HG02884 (cell line): Measurements from ENCODE around the gene ARHGAP24.
"Not testable (repeated sequence)": the region's sequence is repeated elsewhere in the genome, so short reads cannot be mapped to it uniquely, and the experiment has no call there.

ENCODE experiments used
- ATAC-seq: cut with Tn5 transposase; IDR thresholded peaks from one replicate; pipeline ENCODE4 v1.9.1; 2021; ENCODE audit warnings: mild to moderate bottlenecking, moderate library complexity; ENCODE audit not compliant: unreplicated experiment

ARHGAP24 gene

DNA sequence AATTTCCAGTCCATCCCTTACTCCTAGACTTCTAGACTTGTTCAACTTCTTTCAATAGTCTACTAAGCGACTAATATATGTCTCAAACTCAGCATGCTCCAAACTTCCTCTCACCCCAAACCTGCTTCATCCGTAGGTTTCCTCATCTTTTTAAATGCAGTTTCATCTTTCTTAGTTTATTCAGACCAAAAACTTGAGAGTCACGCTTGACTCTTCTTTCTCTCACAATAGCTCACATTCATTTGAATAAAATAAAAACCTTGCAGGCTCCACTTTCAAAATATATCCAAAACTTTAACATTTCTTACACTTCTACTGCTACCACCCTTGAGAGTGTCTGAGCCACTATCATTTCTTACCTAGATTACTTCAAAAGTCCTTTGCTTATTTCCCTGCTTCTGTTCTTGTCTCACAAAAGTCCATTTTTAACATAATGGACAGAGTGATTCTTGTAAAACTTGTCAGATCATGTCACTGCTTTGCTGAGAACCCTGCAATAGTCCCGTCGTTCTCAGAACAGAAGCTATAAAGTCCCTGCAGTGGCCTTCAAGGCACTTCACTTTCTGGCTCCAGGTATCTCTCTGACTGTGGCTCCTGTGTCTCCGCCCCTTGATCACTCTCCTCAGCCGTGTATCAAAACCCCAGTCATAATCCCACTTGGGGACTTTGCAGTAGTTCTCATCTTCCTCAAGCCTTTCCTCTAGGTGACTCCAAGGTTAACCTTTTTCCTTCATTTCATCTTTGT is 167.6 kb downstream of the ARHGAP24 start:
- ATAC-seq = peak; percentile 59

DNA sequence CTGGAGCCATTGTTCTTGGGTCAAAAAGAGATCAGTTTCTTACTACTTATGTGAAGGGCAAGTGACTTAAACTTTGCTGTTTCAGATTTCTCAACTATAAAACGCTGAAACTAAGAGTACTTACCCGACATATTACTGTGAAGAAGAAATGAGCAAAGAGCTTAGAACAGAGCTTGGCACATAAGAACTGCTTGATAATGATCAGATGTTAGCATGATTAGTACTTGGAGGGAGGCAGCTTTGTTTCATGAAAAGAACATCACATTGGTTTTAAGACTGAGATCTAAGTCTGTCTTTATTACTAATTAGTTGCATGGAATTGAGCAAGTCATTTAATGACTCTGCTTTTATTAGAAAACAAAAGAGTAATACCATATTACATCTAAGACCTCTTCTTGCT is 169.1 kb downstream of the ARHGAP24 start:
- no peak for ATAC-seq

DNA sequence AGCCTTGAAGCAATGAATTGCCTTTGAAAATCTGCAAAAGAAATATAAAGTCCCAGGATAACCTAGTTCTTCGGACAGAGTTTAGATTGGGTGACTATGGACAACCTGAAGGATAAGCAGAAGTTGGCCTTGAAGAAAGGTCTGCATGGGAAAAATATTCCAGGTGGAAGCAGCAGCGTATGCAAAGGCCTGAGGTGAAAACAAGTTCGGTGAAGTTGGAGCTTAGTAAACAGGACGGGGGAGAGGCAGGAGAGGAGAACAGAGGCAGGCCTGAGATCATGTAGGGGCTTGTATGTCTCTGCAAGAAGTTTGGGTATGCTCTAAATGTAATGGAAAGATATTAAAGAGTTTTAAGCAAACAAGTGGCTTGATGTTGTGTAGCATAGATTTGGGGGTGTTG is 176.0 kb downstream of the ARHGAP24 start:
- ATAC-seq = no peak

GRCh38 chr4:85656759-85657505 is 182.0 kb downstream of the ARHGAP24 start:
- ATAC-seq = no peak

- no peak for ATAC-seq
Measured at GRCh38 chr4:85658766-85659439, 184.0 kb downstream of the ARHGAP24 start.

GRCh38 chr4:85659610-85660218 is 184.8 kb downstream of the ARHGAP24 start:
- no peak for ATAC-seq

DNA sequence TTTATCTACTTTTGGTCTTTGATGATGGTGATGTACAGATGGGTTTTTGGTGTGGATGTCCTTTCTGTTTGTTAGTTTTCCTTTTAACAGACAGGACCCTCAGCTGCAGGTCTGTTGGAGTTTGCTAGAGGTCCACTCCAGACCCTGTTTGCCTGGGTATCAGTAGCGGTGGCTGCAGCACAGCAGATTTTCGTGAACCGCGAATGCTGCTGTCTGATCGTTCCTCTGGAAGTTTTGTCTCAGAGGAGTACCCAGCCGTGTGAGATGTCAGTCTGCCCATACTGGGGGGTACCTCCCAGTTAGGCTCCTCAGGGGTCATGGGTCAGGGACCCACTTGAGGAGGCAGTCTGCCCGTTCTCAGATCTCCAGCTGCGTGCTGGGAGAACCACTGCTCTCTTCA is 191.7 kb downstream of the ARHGAP24 start:
- ATAC-seq = not testable (repeated sequence)

DNA sequence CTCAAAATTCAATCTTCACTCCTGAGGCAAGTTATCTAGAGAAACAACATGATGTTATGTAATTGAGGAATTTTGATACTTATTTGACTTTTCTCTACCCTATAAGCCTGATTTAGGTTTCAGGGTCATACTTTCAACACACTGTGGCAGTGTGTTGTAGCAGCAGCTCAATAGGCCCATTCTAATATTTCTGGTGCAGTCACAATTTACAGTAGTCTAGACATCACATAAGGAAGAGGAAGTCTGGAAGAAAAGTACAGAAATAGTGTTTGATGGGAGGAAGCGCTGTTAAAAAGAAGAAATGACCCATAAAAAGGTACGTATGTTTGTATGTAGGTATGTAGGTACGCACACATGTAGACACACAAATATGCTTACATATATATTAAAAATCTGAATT is 194.3 kb downstream of the ARHGAP24 start:
- no peak for ATAC-seq

- ATAC-seq = no peak
Measured at GRCh38 chr4:85669992-85670548, 195.1 kb downstream of the ARHGAP24 start.

DNA sequence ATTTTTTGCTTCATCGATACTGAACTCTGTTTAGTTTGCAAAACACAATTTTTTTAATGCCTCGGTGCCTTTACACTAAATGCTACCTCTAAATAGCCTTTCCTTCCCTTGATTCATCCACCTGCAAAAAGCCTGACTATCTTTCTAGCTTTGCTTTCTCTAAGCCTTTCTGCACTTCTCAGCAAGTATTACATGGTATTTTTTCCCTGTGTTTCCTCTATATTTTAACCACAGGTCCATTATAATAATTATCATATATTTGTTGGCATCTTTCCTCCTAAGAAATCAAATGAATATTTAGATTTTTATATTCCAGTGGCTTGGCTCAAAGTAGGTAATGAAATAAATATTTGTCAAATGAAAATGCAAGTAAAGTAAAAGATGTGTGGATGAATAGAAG is 196.2 kb downstream of the ARHGAP24 start:
- ATAC-seq = no peak

- ATAC-seq = no peak
Measured at GRCh38 chr4:85672116-85672515, 197.2 kb downstream of the ARHGAP24 start.

DNA sequence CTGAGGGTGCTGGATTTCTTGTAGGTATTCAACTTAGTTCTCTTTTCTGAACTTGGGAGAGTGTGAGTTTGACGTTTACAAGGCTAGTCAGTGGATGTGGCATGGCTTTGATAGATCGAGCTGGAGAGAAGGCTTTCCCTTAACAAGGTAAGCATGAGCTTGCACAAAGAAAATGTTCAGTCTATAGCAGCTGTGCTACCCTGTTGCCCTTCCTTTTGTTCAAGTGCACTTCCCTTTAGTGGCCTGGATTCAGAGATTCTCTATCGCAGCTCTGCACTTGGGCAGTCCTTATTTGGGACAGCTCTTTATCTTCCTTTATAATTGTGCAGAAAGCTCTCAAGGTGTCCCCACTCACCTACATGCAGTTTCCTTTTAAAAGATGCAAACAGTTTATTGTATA is 198.0 kb downstream of the ARHGAP24 start:
- ATAC-seq = peak; percentile 24

GRCh38 chr4:85673540-85673939 is 198.6 kb downstream of the ARHGAP24 start:
- peak; percentile 43 for ATAC-seq

GRCh38 chr4:85675076-85676049 is 200.4 kb downstream of the ARHGAP24 start:
- no peak for ATAC-seq

GRCh38 chr4:85676050-85676425 is 201.1 kb downstream of the ARHGAP24 start:
- no peak for ATAC-seq

- ATAC-seq = no peak
Measured at GRCh38 chr4:85676850-85677590, 202.1 kb downstream of the ARHGAP24 start.

DNA sequence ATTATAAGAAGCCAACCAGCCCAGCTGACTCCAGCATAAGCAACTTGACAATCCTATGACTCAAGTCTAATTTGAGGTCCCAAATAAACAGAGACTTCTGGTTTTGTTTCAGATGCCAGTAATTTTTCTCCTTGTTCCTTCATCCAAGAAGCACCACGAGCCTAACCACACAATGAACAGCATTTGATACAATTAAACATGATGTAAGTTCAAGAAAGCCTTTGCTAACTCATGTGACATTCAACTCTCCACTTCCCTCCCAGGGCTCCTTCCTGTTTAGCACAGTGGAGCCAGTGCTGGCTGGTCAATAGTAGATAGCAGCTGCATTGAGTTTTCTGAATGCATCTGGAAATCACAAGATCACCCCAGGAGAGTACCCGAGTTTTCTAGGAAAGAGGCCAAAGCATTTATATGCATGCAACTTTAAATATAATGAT is 206.3 kb downstream of the ARHGAP24 start:
- ATAC-seq = no peak

DNA sequence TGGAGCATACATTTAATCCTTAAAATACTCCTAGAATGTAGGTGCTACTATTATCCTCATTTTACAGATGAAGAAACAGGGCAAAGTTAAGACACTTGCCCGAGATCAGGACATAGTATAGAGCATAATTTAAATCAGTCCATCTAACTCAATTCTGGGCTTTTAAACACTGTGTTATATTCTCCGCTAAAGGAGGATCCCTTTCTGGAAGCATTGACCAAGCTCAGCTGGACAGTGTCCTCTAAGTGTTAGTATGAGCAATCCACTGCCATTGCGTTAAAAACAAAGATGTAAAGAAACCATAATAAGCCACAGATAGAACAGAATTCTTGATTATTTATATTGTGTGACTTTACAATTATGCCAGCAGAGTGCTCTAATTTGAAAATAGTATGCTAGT is 207.0 kb downstream of the ARHGAP24 start:
- ATAC-seq = no peak

- ATAC-seq = no peak
Measured at GRCh38 chr4:85682391-85682790, 207.4 kb downstream of the ARHGAP24 start.
